Heart right ventricle (tissue), 16 donors: Measurements from ENCODE around the gene PIP5K1C. TPM values are rescaled to one million over a fixed set of nuclear protein-coding genes. Genes with fewer than 3 reads are reported as not detected.

Source experiments
- ATAC-seq, 8 donors: fragments of 200-7000 bp; cut with Tn5 transposase; one replicate each; pipeline ENCODE4 v1.9.1; 2020; ENCODE audit warnings: mild to moderate bottlenecking in 8 of 8, moderate library complexity in 8 of 8, moderate number of reproducible peaks in 1 of 8
- DNase-seq, 2 donors: peaks; one replicate each; pipeline ENCODE4 v3.0.0-alpha.2; 2020
- H3K27ac ChIP-seq, 10 donors: fragments of 200-600 bp; sonication (generic) in 2 of 10; one replicate each; pipeline versions ENCODE4 v1.5.0 to v1.8.0; 2020 to 2022; ENCODE audit warnings: mild to moderate bottlenecking in 3 of 10
- H3K27me3 ChIP-seq, 7 donors: fragments of 200-600 bp; one replicate each; pipeline ENCODE4 v1.8.0; 2021 to 2022; ENCODE audit warnings: mild to moderate bottlenecking in 2 of 7
- H3K36me3 ChIP-seq, 9 donors: fragments of 200-600 bp; sonication (generic) in 1 of 9; one replicate each; pipeline versions ENCODE4 v1.5.0 to v1.8.0; 2020 to 2022; ENCODE audit warnings: mild to moderate bottlenecking in 2 of 9
- H3K4me1 ChIP-seq, 9 donors: fragments of 200-600 bp; sonication (generic) in 1 of 9; one replicate each; pipeline versions ENCODE4 v1.5.0 to v1.8.0; 2020 to 2022; ENCODE audit warnings: mild to moderate bottlenecking in 4 of 9
- H3K4me3 ChIP-seq, 10 donors: fragments of 200-600 bp; sonication (generic) in 2 of 10; one replicate each; pipeline versions ENCODE4 v1.5.0 to v1.8.0; 2020 to 2022; ENCODE audit warnings: mild to moderate bottlenecking in 7 of 10, moderate library complexity in 2 of 10
- H3K9me3 ChIP-seq, 11 donors: fragments of 200-600 bp in 10 of 11; sonication (generic) in 2 of 11; one replicate each; pipeline versions ENCODE4 v1.5.0 to v1.8.0; 2013 to 2022; ENCODE audit warnings: mild to moderate bottlenecking in 2 of 11, control low read depth in 1 of 11, moderate library complexity in 1 of 11
- CTCF ChIP-seq, 9 donors: fragments of 200-600 bp; sonication (generic) in 2 of 9; IDR thresholded peaks; one replicate each; pipeline versions ENCODE4 v1.5.0 to v1.8.0; 2021 to 2022; ENCODE audit warnings: antibody characterized with exemption in 9 of 9, mild to moderate bottlenecking in 5 of 9, moderate library complexity in 1 of 9
- WGBS, 2 donors: extraction: QIAGEN DNeasy Blood & Tissue Kit; methylation state at CpG; one replicate each; pipeline ENCODE4 v1.1.7; 2013; ENCODE audit warnings: inconsistent platforms in 1 of 2; 5-methylcytosine and 5-hydroxymethylcytosine counted together
- intact Hi-C, 10 donors: fragments of 100-400 bp; cut with DNase I; formaldehyde crosslinking; loops; one replicate each; pipeline versions ENCODE4 v1.11.1 to v1.14.2; 2022
- polyA plus RNA-seq, 2 donors: library from polyadenylated mRNA; stranded (reverse); fragments of 200-250 nt; gene quantifications; one replicate each; pipeline ENCODE4 v1.2.3, GENCODE V29; 2013
- total RNA-seq, 10 donors: library from RNA; stranded (reverse); fragmentation: NEBNext Ultra II Directional in 3 of 10; extraction: Animal tissue kit (Norgen Biotek cat#: 25700) in 3 of 10; gene quantifications; one replicate each; pipeline versions ENCODE4 v1.2.1 to v1.2.4, GENCODE V29; 2021 to 2023
- donor health status: Arrhythmogenic right ventricular cardiomyopathy.
- donor health status: ischemic (EF 13 %, LVEDD 7.1; RV severe dilation, severe dysfunction).
- donor health status: healthy with polysubstance abuse.
- donor health status: DM: no; HTN: yes; CAD: no.
- donor health status: DM: no; HTN: no; CAD: no.
- donor health status: ischemic (EF 25% LVEDD 6.9; RV normal size, moderate dysfunction).
- donor health status: ischemic (EF 25% LVEDD 5.7; RV mildly dilated, moderate dysfunction).
- donor health status: healthy.
- donor health status: DM: yes; HTN: yes; CAD: no.
- donor health status: Ischemic cardiomyopathy.
- donor health status: ischemic (EF 35%, LVEDD 5.7; RV mildly dilated, moderate dysfunction).
- donor health status: nonischemic (EF 11% LVEDD 7.7; RV severe dilation, severe dysfunction).
- donor health status: DM: yes; HTN: yes; CAD: no.
- donor health status: PGD.
- donor health status: ischemic (EF 29% LVEDD 5.4; RV normal size, mild dysfunction).
- donor health status: nonischemic (EF 23%, LVEDD 6.1; RV moderate dilation, normal function).

Gene PIP5K1C
- total and polyA plus RNA-seq, 12 donors: 18.3 to 46.6 (median 34.9) TPM

GRCh38 chr19:3658870-3659745, 41.2 kb downstream of the PIP5K1C start:
- H3K36me3 ChIP-seq: peaks cover 0 to 96% (median 58%) of the 10 kb centered on the region in 9 donors

GRCh38 chr19:3658004-3658869, 42.0 kb downstream of the PIP5K1C start:
- no peak overlapping the region for H3K4me3 ChIP-seq
- peaks cover 0 to 96% (median 58%) of the 10 kb centered on the region in 9 donors for H3K36me3 ChIP-seq
- H3K27me3 ChIP-seq: no peaks in the 10 kb centered on the region
- peaks cover 0 to 4% (median 0%) of the 10 kb centered on the region in 11 donors for H3K9me3 ChIP-seq
- intact Hi-C loops: no loop called here
- ATAC-seq (peak in 7 of 8 donors; percentile 20 to 65 (median 50)), DNase-seq (peak in 1 of 2 donors; percentile 54)
- TF ChIP-seq CTCF (IDR thresholded peaks at IDR 0.05): no peak
- H3K4me1 ChIP-seq: peaks cover 0 to 9% (median 0%) of the 10 kb centered on the region in 9 donors
- H3K27ac ChIP-seq: no peak overlapping the region
- WGBS, 2 donors: 77 to 84% methylated on average over 39 of the region's 39 CpGs

More at GRCh38 chr19:3658870-3659745, 41.2 kb downstream of the PIP5K1C start:
- peaks cover 0 to 9% (median 0%) of the 10 kb centered on the region in 9 donors for H3K4me1 ChIP-seq
- no peak for TF ChIP-seq CTCF (IDR thresholded peaks at IDR 0.05)
- H3K27me3 ChIP-seq: no peaks in the 10 kb centered on the region
- intact Hi-C loops: no loop called here
- no peak overlapping the region for H3K4me3 ChIP-seq
- 92 to 93% methylated on average over 37 of the region's 37 CpGs for WGBS, 2 donors
- no peak for ATAC-seq
- peaks cover 0 to 4% (median 0%) of the 10 kb centered on the region in 11 donors for H3K9me3 ChIP-seq
- DNase-seq: no peak
- no peak overlapping the region for H3K27ac ChIP-seq

GRCh38 chr19:3657395-3657769, 42.9 kb downstream of the PIP5K1C start:
- Histone ChIP-seq H3K4me1 (peaks cover 0 to 9% (median 0%) of the 10 kb centered on the region in 9 donors), H3K27ac (no peak overlapping the region), H3K36me3 (peaks cover 0 to 96% (median 62%) of the 10 kb centered on the region in 9 donors), H3K27me3 (no peaks in the 10 kb centered on the region), H3K4me3 (no peak overlapping the region), H3K9me3 (peaks cover 0 to 4% (median 0%) of the 10 kb centered on the region in 11 donors)
- intact Hi-C loops: no loop called here
- no peak for TF ChIP-seq CTCF (IDR thresholded peaks at IDR 0.05)
- ATAC-seq (no peak), DNase-seq (no peak)
- 97 to 98% methylated on average over 16 of the region's 16 CpGs for WGBS, 2 donors

- Histone ChIP-seq H3K36me3 (peaks cover 0 to 96% (median 65%) of the 10 kb centered on the region in 9 donors), H3K27ac (no peak overlapping the region), H3K9me3 (peaks cover 0 to 4% (median 0%) of the 10 kb centered on the region in 11 donors), H3K4me3 (no peak overlapping the region), H3K4me1 (peaks cover 0 to 9% (median 0%) of the 10 kb centered on the region in 9 donors), H3K27me3 (no peaks in the 10 kb centered on the region)
- TF ChIP-seq CTCF (IDR thresholded peaks at IDR 0.05): no peak
- intact Hi-C loops: no loop called here
- ATAC-seq (no peak), DNase-seq (no peak)
- WGBS, 2 donors: 97 to 98% methylated on average over 19 of the region's 19 CpGs
Observed at GRCh38 chr19:3656747-3657394, 43.4 kb downstream of the PIP5K1C start.
